Stimulated activated naive CD8-positive, alpha-beta T cell treated with anti-CD3 and anti-CD28 coated beads, Interleukin-15, Interleukin-2, amounts not matched to agents 100 ng/mL and 50 ng/mL, for 24 hours (primary cell): ENCODE measurements around the gene ARHGAP24.

ENCODE experiments used
- H3K27ac Mint-ChIP-seq: one replicate; pipeline ENCODE4 v1.8.0; 2021; ENCODE audit warnings: mild to moderate bottlenecking, mixed read lengths
- H3K27me3 Mint-ChIP-seq: one replicate; pipeline ENCODE4 v1.8.0; 2021; ENCODE audit warnings: mixed read lengths
- H3K36me3 Mint-ChIP-seq: one replicate; pipeline ENCODE4 v1.8.0; 2021; ENCODE audit warnings: low read depth, mixed read lengths
- H3K4me1 Mint-ChIP-seq: one replicate; pipeline ENCODE4 v1.8.0; 2021; ENCODE audit warnings: low read depth, mixed read lengths
- H3K4me3 Mint-ChIP-seq: one replicate; pipeline ENCODE4 v1.8.0; 2021; ENCODE audit warnings: mild to moderate bottlenecking, mixed read lengths
- H3K9me3 Mint-ChIP-seq: one replicate; pipeline ENCODE4 v1.8.0; 2021; ENCODE audit warnings: mixed read lengths

Gene ARHGAP24

DNA sequence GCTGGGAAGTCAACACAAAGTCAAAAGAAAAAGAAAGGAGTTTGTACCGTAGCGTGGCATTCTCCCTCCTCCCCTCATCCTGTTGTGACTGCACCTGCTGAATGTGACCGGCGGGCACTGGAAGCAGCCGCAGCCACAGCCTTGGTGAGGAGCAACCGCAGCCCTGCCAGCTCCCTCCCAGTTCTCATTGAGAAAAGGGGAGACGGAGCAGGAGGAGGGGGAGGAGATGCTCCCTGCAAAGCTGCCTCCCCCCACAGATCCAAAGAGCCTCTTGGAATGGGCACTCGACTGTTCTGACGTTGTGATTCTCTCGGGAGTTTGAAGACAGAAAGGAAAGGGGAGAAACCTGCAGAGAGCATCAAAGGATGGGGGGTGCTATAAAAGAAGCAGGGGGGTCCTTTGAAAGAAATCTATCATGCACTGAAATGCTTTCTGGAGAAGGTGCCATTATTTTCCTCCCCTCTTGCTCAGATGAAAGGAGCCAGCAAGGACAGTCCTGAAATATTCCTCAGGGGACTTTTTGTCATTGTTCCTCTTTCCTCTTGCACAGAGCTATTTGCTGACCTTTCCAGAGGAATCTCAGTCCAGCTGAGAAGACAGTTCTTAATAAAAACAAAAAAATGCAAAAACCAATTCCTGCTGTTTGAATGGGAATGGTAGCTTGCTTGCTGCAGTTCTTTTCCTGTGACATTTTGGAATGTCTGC is 455.2 kb downstream of the ARHGAP24 start:
- Mint-ChIP-seq H3K27ac (no peak overlapping the region), H3K27me3 (peaks cover 3% of the 10 kb centered on the region), H3K9me3 (no peaks in the 10 kb centered on the region), H3K4me1 (no peaks in the 10 kb centered on the region), H3K36me3 (no peaks in the 10 kb centered on the region), H3K4me3 (no peak overlapping the region)

DNA sequence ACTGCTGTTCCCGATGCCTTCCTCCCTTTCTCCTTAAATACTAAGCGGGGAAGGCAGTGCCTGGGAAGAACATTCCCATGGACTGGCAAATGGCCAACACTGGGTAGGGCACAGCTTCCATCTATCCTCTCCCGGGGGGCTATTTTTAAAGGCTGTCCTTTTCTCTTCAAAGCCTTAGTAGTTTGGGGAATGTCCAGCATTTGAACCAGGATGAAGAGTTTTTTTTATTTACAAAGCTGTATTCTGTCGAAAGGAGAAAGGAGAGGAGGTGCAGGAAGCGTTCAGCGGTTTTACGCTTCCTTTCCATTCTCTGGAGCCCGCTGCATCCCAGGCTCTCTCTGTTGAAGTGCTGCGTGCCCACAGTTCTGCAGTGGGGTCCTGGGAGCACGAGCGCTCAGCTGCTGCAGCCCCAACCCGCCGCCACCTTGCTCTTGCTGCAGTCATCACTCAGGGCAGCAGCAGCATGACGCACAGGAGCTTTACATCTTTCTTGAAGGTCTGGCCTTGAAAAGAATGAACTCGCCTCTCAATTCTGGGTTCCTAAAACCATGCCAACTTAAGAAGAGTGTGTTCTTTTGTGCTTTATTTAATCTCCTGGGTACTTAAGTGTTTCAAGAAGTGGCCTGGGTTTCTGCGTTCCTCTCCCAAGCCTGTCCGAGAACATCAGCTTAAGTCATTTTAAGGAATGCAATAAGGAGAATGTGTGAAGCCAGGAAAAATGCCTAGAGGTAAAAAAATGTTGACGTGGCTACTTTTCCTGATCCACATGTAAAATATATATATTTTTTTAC is 457.7 kb downstream of the ARHGAP24 start:
- H3K4me3 Mint-ChIP-seq: no peak overlapping the region
- H3K36me3 Mint-ChIP-seq: no peaks in the 10 kb centered on the region
- no peaks in the 10 kb centered on the region for H3K4me1 Mint-ChIP-seq
- peaks cover 3% of the 10 kb centered on the region for H3K27me3 Mint-ChIP-seq
- H3K27ac Mint-ChIP-seq: no peak overlapping the region
- peaks cover 4% of the 10 kb centered on the region for H3K9me3 Mint-ChIP-seq

DNA sequence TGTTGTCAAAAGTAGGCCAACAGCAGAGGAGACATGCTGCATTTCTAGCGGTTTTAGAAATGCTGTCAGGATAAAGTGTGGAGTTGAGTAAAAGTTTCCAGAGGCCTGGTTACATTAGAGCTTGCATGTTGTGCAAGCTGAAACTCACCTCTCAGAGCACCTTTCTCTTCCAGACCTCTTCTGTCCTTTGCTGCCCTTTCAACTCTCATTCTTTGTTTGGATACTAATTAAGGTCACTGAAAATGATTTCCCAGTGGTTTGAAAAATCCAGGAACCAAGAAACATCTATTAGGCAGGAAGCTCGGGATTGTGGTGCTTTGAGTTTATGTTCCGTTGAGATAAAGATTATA is 458.3 kb downstream of the ARHGAP24 start:
- H3K9me3 Mint-ChIP-seq: peaks cover 4% of the 10 kb centered on the region
- no peak overlapping the region for H3K27ac Mint-ChIP-seq
- H3K27me3 Mint-ChIP-seq: peaks cover 3% of the 10 kb centered on the region
- no peaks in the 10 kb centered on the region for H3K36me3 Mint-ChIP-seq
- no peaks in the 10 kb centered on the region for H3K4me1 Mint-ChIP-seq
- no peak overlapping the region for H3K4me3 Mint-ChIP-seq

DNA sequence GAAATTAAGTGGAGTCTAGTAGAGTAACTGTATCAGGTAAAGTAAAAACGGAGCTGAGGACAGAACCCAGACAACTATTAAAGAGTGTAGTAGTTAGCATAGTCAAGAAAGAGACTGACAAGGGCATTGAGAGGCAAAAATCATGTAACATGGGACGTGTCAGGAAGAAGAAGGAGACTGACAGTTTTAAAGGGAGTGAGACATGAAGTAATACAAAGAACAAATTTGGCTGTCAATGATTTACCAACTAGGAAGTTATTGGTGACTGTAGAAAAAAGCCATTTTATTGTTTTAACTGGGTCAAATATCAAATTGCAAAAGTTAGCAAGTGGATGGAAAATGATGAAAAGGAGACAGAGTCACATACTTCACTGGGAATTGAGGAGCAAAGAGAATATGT is 462.6 kb downstream of the ARHGAP24 start:
- Mint-ChIP-seq H3K36me3 (no peaks in the 10 kb centered on the region), H3K27ac (no peak overlapping the region), H3K27me3 (no peaks in the 10 kb centered on the region), H3K4me1 (no peaks in the 10 kb centered on the region), H3K4me3 (no peak overlapping the region), H3K9me3 (peaks cover 4% of the 10 kb centered on the region)

DNA sequence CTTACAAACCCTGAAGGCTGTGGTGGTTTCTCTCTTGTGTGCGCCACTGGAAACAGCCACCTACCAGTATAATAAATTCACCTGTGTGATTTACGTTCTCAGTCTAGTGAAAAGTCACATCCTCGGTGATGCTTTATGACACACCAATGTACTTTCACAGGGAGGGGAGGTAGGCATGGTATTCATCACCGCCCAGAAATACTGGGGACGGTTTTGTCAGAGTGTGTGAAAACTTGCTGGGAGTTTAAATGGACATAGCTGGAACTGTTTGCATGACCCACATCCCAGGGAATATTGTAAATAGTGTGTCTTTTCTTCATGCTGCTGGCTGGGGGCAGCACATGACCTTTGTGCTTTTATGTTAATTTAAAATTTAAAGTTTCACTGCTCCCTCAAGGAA is 463.1 kb downstream of the ARHGAP24 start:
- no peaks in the 10 kb centered on the region for H3K27me3 Mint-ChIP-seq
- no peaks in the 10 kb centered on the region for H3K36me3 Mint-ChIP-seq
- no peaks in the 10 kb centered on the region for H3K4me1 Mint-ChIP-seq
- H3K4me3 Mint-ChIP-seq: no peak overlapping the region
- H3K9me3 Mint-ChIP-seq: peaks cover 4% of the 10 kb centered on the region
- H3K27ac Mint-ChIP-seq: no peak overlapping the region

DNA sequence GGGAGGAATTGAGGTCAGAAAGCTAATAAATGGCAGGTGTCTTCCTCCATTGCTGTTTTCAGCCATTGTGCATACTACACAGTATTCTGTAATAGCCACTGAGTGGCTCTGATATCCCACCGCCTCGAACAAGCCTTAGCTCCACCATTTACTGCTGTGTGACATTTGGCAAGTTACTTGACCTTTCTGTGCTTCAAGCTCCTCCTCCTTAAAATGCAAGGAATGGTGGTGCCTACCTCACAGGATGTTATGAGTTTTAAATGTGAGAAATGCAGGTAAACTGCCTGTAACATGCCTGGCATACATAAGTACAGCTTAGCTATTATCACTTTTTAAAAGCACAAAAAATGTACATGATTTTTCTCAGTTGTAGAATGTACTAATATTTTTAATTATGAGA is 464.0 kb downstream of the ARHGAP24 start:
- Mint-ChIP-seq H3K36me3 (no peaks in the 10 kb centered on the region), H3K27ac (no peak overlapping the region), H3K9me3 (peaks cover 4% of the 10 kb centered on the region), H3K4me1 (no peaks in the 10 kb centered on the region), H3K4me3 (no peak overlapping the region), H3K27me3 (no peaks in the 10 kb centered on the region)

DNA sequence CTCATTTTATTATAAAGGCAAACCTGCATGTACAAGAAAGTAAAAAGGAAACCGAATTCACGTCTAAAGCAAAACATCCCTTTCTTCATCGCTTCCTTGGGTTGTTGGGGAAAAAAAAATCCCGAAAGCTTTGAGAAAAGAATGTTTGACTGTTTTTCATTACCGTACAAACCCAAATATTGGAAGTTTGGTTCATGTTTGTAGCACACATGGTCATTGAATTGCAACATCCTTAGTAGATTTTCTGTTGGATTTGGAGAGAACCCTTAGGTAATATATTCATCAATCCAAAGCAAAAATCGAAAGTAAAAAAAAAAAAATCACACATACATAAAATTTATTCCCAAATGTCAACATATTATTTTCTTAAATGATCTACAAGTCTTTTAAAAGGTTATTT is 464.6 kb downstream of the ARHGAP24 start:
- Mint-ChIP-seq H3K36me3 (no peaks in the 10 kb centered on the region), H3K27ac (no peak overlapping the region), H3K9me3 (peaks cover 4% of the 10 kb centered on the region), H3K4me1 (no peaks in the 10 kb centered on the region), H3K4me3 (no peak overlapping the region), H3K27me3 (no peaks in the 10 kb centered on the region)

DNA sequence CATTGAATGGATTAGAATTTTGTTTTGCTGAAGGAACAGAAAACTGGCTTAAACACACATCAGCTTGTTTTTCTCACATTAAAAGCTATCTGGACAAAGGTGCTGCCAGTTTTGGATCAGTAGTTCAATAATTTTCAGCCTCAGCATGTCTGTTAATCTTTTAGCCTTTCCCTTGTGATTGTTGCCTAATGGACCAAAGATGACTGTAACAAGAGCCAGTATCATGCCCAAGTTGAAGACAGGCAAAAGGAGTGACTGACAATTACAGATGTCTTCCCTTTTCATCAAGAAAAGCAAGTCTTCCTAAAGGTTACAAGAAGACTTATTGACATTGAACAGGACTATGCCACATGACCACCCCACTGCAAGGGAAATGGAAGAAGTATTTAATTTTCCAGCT is 465.2 kb downstream of the ARHGAP24 start:
- H3K36me3 Mint-ChIP-seq: no peaks in the 10 kb centered on the region
- H3K27ac Mint-ChIP-seq: no peak overlapping the region
- peaks cover 4% of the 10 kb centered on the region for H3K9me3 Mint-ChIP-seq
- H3K27me3 Mint-ChIP-seq: no peaks in the 10 kb centered on the region
- no peaks in the 10 kb centered on the region for H3K4me1 Mint-ChIP-seq
- H3K4me3 Mint-ChIP-seq: no peak overlapping the region

DNA sequence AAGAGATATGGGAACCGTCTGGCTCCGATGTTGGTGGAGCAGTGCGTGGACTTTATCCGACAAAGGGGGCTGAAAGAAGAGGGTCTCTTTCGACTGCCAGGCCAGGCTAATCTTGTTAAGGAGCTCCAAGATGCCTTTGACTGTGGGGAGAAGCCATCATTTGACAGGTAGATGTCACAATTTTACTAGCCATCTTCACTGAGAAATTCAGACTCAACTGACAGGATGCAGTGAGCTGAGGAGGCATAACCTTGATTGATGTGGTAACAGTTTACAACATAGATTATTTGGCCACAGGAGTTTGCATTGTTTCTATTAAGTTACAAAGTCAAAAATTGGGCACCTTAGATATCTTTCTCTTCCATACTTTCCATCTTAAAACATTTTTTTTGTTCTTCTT is 467.2 kb downstream of the ARHGAP24 start:
- no peaks in the 10 kb centered on the region for H3K4me1 Mint-ChIP-seq
- H3K27ac Mint-ChIP-seq: no peak overlapping the region
- no peak overlapping the region for H3K4me3 Mint-ChIP-seq
- no peaks in the 10 kb centered on the region for H3K36me3 Mint-ChIP-seq
- H3K9me3 Mint-ChIP-seq: peaks cover 3% of the 10 kb centered on the region
- H3K27me3 Mint-ChIP-seq: no peaks in the 10 kb centered on the region

DNA sequence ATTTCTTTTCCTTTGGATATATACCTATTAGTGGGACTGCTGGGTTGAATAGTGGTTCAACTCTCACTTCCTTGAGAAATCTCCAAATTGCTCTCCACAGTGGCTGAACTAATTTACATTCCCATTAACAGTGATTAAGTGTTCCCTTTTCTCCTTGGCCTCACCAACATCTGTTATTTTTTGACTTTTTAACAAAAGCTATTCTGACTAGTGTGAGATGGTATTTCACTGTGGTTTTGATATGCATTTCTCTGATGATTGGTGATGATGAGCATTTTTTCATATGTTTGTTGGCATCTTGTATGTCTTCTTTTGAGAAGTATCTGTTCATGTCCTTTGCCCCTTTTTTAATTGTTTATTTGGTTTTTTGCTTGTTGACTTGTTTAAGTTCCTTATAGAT is 471.9 kb downstream of the ARHGAP24 start:
- no peaks in the 10 kb centered on the region for H3K4me1 Mint-ChIP-seq
- no peak overlapping the region for H3K4me3 Mint-ChIP-seq
- no peaks in the 10 kb centered on the region for H3K36me3 Mint-ChIP-seq
- H3K27me3 Mint-ChIP-seq: no peaks in the 10 kb centered on the region
- H3K27ac Mint-ChIP-seq: no peak overlapping the region
- H3K9me3 Mint-ChIP-seq: peaks cover 3% of the 10 kb centered on the region

DNA sequence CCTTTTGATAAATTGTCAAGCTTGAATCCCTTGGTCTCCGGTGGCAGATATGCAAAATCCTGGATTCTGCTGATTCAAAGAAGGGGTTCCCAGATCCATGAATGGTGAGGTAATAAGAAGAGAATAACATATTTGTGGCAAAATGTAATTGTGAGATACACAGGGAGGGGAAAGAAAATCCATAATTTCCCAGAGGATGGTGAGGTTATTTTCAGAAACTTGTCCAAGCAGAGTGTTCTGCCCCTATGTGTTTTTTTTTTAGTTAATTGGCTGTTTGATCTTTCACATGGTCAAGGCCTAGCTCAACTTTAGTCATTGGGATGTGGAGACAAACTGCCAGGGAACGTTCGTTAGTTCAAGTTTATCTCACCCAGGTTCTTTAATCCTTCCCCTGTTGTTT is 476.1 kb downstream of the ARHGAP24 start:
- no peaks in the 10 kb centered on the region for H3K27me3 Mint-ChIP-seq
- H3K36me3 Mint-ChIP-seq: no peaks in the 10 kb centered on the region
- no peak overlapping the region for H3K4me3 Mint-ChIP-seq
- no peak overlapping the region for H3K27ac Mint-ChIP-seq
- H3K4me1 Mint-ChIP-seq: no peaks in the 10 kb centered on the region
- H3K9me3 Mint-ChIP-seq: peaks cover 3% of the 10 kb centered on the region

DNA sequence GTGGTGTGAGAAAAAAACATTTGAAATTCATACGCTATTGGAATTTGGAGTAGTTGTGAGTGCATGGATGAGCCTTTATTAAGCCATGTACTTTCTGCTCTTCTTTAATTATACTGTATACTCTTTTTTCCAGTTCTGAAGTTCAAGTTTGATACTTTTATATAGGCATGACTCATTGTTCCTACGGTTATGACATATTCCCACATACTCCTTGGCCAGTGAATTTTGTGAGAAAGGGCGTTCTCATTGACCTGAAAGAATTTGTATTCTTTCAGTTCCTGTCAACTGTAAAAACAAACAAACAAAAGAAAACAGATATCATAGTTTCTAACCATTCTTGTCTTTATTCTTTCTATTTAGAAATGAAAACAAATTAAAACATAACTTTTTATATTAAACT is 477.6 kb downstream of the ARHGAP24 start:
- H3K9me3 Mint-ChIP-seq: no peaks in the 10 kb centered on the region
- no peaks in the 10 kb centered on the region for H3K4me1 Mint-ChIP-seq
- H3K27me3 Mint-ChIP-seq: no peaks in the 10 kb centered on the region
- H3K27ac Mint-ChIP-seq: no peak overlapping the region
- H3K4me3 Mint-ChIP-seq: no peak overlapping the region
- H3K36me3 Mint-ChIP-seq: no peaks in the 10 kb centered on the region

DNA sequence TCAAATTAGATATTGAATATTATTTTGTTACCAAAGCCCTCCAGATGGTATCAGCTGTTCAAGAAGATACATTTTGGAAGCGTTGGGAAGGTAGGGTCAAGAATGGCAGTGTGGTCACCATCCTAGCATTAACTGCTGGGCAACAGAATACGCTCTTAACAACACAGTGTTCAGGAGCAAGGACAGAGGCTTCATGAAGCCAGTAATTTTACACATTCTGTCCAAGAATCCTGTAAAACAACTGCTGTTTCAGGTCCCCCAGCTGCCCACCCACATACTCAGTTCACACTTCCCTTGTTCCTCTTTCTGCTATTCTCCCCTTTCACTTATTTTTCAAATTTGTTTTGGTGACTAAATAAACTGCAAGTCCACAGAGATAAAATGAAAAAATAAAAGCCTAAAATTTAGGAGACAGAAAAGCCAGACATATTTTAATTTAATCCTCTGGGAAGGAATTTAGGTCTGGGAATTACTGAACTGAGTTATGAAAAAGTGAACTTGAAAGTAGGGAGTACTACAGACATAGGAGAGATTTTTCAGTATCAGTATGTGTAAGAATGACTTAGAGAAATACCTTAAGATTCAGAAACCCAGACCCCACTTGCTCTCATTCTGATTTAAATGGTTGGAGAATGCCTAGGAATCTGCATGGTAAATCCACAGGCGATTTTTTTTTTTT is 478.2 kb downstream of the ARHGAP24 start:
- H3K36me3 Mint-ChIP-seq: no peaks in the 10 kb centered on the region
- H3K9me3 Mint-ChIP-seq: no peaks in the 10 kb centered on the region
- H3K4me3 Mint-ChIP-seq: no peak overlapping the region
- H3K27me3 Mint-ChIP-seq: no peaks in the 10 kb centered on the region
- no peak overlapping the region for H3K27ac Mint-ChIP-seq
- H3K4me1 Mint-ChIP-seq: no peaks in the 10 kb centered on the region

DNA sequence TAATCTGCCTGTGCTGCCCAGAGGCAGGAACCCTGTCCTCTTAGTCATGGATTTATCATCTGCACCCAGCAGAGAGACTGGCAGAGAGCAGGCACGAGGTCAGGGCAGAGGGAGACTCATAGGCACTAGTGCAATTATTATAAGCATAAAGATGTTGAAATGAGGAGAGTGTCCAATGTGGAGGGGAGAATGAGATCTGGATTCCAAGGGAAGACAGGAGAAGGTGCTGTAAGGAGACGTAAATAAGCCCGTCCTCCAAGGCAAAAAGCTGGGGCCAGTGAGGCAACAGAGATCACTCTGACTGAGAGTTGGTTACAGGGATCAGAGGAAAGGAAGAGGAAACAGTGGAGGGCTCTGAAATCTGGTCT is 478.7 kb downstream of the ARHGAP24 start:
- Mint-ChIP-seq H3K27me3 (no peaks in the 10 kb centered on the region), H3K9me3 (no peaks in the 10 kb centered on the region), H3K36me3 (no peaks in the 10 kb centered on the region), H3K4me1 (no peaks in the 10 kb centered on the region), H3K4me3 (no peak overlapping the region), H3K27ac (no peak overlapping the region)

DNA sequence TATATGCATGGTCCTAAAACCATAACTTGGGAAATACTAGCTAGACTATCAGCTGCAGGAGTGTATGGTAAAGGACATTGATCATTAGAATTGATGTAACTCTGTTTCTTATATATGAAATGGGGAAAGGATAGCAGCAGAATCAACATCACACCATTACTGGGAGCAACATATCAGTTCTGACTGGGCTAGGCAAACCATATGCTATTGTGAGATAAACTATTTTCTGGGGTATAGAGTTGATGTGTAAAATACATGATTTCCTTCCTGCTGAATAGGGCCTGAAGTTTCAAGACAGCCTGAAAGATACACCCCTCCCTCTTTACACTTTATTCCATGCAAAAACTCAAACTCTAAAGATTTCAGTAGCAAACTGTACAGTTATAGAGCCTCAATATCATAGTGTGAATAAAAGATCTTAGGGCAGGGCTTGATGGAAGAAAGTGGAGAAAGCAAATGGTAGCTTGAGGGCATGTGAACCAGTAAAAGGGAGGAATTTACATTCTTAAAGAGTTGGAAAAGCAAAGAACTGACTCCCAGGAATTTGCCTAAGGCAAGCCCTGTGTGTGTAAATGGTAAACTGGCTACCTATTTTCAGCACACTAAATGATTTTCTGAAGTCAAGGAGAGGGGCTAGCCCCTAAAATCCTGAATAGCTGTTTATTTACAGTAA is 480.8 kb downstream of the ARHGAP24 start:
- Mint-ChIP-seq H3K4me1 (no peaks in the 10 kb centered on the region), H3K36me3 (no peaks in the 10 kb centered on the region), H3K9me3 (no peaks in the 10 kb centered on the region), H3K27me3 (no peaks in the 10 kb centered on the region), H3K4me3 (no peak overlapping the region), H3K27ac (no peak overlapping the region)
